Activated CD4-positive, alpha-beta memory T cell treated with anti-CD3 and anti-CD28 coated beads, Interleukin-2, amount 10 ng/mL, durations not matched to agents 7 days and 5 days (primary cell): ENCODE data around the gene TGFBR3. TPM values are rescaled to one million over a fixed set of nuclear protein-coding genes. Genes with fewer than 3 reads are reported as not detected.

Experiments used
- CTCF ChIA-PET: fragments of 350-600 bp; sonication (Branson Sonifier 250); formaldehyde crosslinking; loops from one replicate; lab custom pipeline; 2021; ENCODE audit warnings: antibody characterized with exemption, inconsistent platforms; lab: Charles Lee
- POLR2A ChIA-PET: fragments of 350-600 bp; sonication (Branson Sonifier 250); formaldehyde crosslinking; loops from one replicate; lab custom pipeline; 2021; ENCODE audit warnings: antibody characterized with exemption; lab: Charles Lee
- DNase-seq: peaks from one replicate; pipeline ENCODE4 v3.0.0-alpha.2; 2020
- H3K27ac Mint-ChIP-seq: one replicate; pipeline ENCODE4 v1.8.0; 2021; ENCODE audit warnings: mild to moderate bottlenecking, mixed read lengths
- H3K27me3 Mint-ChIP-seq: one replicate; pipeline ENCODE4 v1.8.0; 2021; ENCODE audit warnings: mixed read lengths
- H3K36me3 Mint-ChIP-seq: one replicate; pipeline ENCODE4 v1.8.0; 2021; ENCODE audit warnings: low read depth, mixed read lengths
- H3K4me1 Mint-ChIP-seq: one replicate; pipeline ENCODE4 v1.8.0; 2021; ENCODE audit warnings: mixed read lengths
- H3K4me3 Mint-ChIP-seq: one replicate; pipeline ENCODE4 v1.8.0; 2021; ENCODE audit warnings: mild to moderate bottlenecking, mixed read lengths
- H3K9me3 Mint-ChIP-seq: one replicate; pipeline ENCODE4 v1.8.0; 2021; ENCODE audit warnings: mixed read lengths
- total RNA-seq, 2 experiments: library from RNA; stranded (reverse); gene quantifications; one replicate each; pipeline ENCODE4 v1.2.3, GENCODE V29; 2021

Gene TGFBR3
- total RNA-seq, 2 experiments from 2014 or later, result 35.9 to 41.6 TPM

DNA sequence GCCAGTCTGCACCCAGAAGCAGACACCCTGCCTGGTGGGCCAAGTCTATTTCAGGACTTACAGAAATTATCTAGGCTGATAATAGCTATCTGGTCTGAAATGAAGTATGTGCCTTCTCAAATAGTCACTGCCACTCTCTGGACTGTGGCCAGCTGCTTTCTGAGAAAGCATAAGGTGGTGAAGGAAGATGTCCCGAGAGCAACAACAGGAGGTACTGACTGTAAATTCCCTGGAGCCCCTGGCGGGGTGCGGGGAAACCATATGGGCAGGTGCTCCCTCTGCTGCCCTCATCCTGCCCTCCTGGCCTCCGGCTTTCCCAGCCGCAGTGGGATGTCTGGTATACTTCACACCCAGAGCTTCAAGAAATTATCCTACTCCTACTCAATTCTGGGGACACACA, 86.8 kb downstream of the TGFBR3 start:
- Mint-ChIP-seq H3K27ac (no peak overlapping the region), H3K4me1 (peaks cover 53% of the 10 kb centered on the region), H3K36me3 (peaks cover 55% of the 10 kb centered on the region), H3K4me3 (no peak overlapping the region), H3K27me3 (peaks cover 2% of the 10 kb centered on the region), H3K9me3 (no peaks in the 10 kb centered on the region)
- ChIA-PET POLR2A (interaction anchor here (1.3 kb wide), 1 partner anchor 86 kb away, joined by 3 read pairs; the partner anchor contains the start of gene TGFBR3), CTCF (interaction anchor here (0.6 kb wide), 1 partner anchor 42 kb away, joined by 3 read pairs; no protein-coding TSS in a partner anchor)
- DNase-seq, result no peak

- peaks cover 49% of the 10 kb centered on the region for H3K4me1 Mint-ChIP-seq
- POLR2A ChIA-PET, result interaction anchor here (1.2 to 1.3 kb wide), 2 partner anchors 51 to 87 kb away, joined by 3 read pairs; partner anchors contain the start of gene TGFBR3
Measured at GRCh38 chr1:91798740-91799139, 87.2 kb downstream of the TGFBR3 start.

GRCh38 chr1:91798241-91798648, 87.7 kb downstream of the TGFBR3 start:
- POLR2A ChIA-PET, result interaction anchor here (1.2 to 1.3 kb wide), 2 partner anchors 50 to 87 kb away, joined by 3 read pairs; partner anchors contain the start of gene TGFBR3
- Mint-ChIP-seq H3K27ac (no peak overlapping the region), H3K4me3 (no peak overlapping the region), H3K4me1 (peaks cover 44% of the 10 kb centered on the region), H3K27me3 (peaks cover 2% of the 10 kb centered on the region), H3K36me3 (peaks cover 55% of the 10 kb centered on the region), H3K9me3 (no peaks in the 10 kb centered on the region)
- no peak for DNase-seq
- CTCF ChIA-PET, result no interaction called here

More at GRCh38 chr1:91798740-91799139, 87.2 kb downstream of the TGFBR3 start:
- no peak for DNase-seq
- CTCF ChIA-PET, result interaction anchor here (0.6 kb wide), 1 partner anchor 43 kb away, joined by 3 read pairs; no protein-coding TSS in a partner anchor
- H3K4me3 Mint-ChIP-seq, result no peak overlapping the region
- H3K27me3 Mint-ChIP-seq, result peaks cover 2% of the 10 kb centered on the region
- peaks cover 57% of the 10 kb centered on the region for H3K36me3 Mint-ChIP-seq
- no peak overlapping the region for H3K27ac Mint-ChIP-seq
- H3K9me3 Mint-ChIP-seq, result no peaks in the 10 kb centered on the region

DNA sequence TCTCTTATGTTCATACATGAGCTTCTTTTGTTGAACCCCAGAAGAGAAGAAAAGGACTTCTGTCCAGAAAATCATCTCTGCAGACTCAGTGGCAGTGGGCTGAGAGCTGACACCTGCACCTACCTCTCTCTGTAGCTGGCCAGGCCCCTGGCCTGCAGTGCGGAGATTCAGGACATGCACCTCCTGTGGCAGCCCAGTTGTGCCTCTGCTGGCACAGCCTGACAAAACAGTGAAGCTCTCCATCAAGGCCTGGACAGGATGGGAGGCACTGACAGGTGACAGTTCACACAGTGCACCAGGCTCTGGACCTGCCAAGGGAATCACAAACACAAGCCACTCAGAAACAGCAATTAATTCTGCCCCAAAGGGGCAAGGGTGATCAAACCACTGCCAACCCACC, 88.8 kb downstream of the TGFBR3 start:
- peaks cover 49% of the 10 kb centered on the region for H3K36me3 Mint-ChIP-seq
- no peaks in the 10 kb centered on the region for H3K9me3 Mint-ChIP-seq
- H3K27ac Mint-ChIP-seq, result no peak overlapping the region
- peaks cover 40% of the 10 kb centered on the region for H3K4me1 Mint-ChIP-seq
- ChIA-PET CTCF (no interaction called here), POLR2A (interaction anchor here (1.0 to 1.9 kb wide), 2 partner anchors 14 to 16 kb away, joined by 3 to 4 read pairs; no protein-coding TSS in a partner anchor)
- DNase-seq, result no peak
- H3K4me3 Mint-ChIP-seq, result no peak overlapping the region
- H3K27me3 Mint-ChIP-seq, result peaks cover 2% of the 10 kb centered on the region

- no peak for DNase-seq
- H3K36me3 Mint-ChIP-seq, result peaks cover 44% of the 10 kb centered on the region
- H3K4me1 Mint-ChIP-seq, result peaks cover 42% of the 10 kb centered on the region
- ChIA-PET CTCF (interaction anchor here (1.3 kb wide), 1 partner anchor 8 kb away, joined by 3 read pairs; no protein-coding TSS in a partner anchor), POLR2A (interaction anchor here (1.0 to 1.9 kb wide), 3 partner anchors 13 to 295 kb away, joined by 3 to 4 read pairs (median 4); no protein-coding TSS in a partner anchor)
- H3K27ac Mint-ChIP-seq, result no peak overlapping the region
- peaks cover 2% of the 10 kb centered on the region for H3K27me3 Mint-ChIP-seq
- H3K4me3 Mint-ChIP-seq, result no peak overlapping the region
- H3K9me3 Mint-ChIP-seq, result no peaks in the 10 kb centered on the region
Measured at GRCh38 chr1:91796390-91796654, 89.6 kb downstream of the TGFBR3 start.

DNA sequence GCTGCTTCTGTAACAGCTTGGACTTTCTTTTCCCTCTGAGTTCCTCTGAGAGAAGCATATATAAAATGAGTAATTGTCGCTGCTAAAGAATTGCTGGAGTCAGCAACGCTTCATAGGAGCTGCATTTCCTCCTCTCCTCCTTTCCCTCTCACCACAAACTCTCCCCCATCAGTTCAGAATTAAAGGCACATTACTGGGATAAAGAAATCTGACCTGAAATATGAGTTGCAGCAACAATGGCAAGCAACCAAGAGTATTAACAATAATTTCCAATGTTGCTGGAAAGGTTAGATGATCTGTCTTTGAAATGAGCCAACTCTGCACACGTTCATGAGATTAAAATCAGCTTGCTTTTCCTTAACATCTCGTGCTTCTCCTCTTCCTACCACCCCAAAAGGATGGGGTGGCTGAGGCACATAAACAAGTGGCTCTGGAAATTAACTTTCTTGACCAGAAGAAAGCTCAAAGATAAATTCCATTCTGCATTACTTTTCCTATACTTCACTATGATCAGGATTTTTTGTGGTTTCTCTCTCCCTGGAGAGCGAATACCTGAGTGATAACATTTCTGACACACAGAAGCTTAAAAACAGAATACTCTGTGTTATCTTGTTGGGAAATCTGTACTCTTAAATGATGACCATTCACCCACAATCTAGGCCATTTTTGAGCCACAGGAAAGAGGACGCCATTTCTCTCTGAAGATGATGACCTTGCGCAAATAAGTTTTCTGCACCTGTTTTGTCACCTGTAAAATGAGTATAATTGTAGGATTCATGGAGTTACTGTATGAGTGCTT, 90.2 kb downstream of the TGFBR3 start:
- no peak for DNase-seq
- no peak overlapping the region for H3K4me3 Mint-ChIP-seq
- peaks cover 45% of the 10 kb centered on the region for H3K4me1 Mint-ChIP-seq
- POLR2A ChIA-PET, result interaction anchor here (1.1 to 1.9 kb wide), 2 partner anchors 12 to 294 kb away, joined by 4 read pairs; no protein-coding TSS in a partner anchor
- peaks cover 2% of the 10 kb centered on the region for H3K27me3 Mint-ChIP-seq
- CTCF ChIA-PET, result interaction anchor here (1.3 kb wide), 1 partner anchor 8 kb away, joined by 3 read pairs; no protein-coding TSS in a partner anchor
- H3K36me3 Mint-ChIP-seq, result peaks cover 48% of the 10 kb centered on the region
- no peaks in the 10 kb centered on the region for H3K9me3 Mint-ChIP-seq
- H3K27ac Mint-ChIP-seq, result no peak overlapping the region

DNA sequence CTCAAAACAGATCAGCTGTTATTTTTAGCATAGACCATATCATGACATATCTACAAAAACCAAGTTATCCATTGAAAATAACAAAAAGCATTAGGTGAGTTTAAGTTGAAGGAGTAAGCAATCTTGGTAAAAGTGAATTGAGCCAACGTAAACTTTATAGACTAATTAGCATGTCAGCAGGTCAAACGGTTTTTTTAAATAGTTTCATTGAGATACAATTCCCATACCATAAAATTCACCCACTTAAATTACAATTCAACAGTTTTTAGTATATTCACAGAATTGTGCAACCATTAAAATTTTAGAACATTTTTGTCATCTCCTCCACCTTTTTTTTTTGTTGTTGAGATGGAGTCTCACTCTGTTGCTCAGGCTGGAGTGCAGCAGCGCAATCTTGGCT, 92.1 kb downstream of the TGFBR3 start:
- no peak for DNase-seq
- H3K27me3 Mint-ChIP-seq, result peaks cover 2% of the 10 kb centered on the region
- peaks cover 50% of the 10 kb centered on the region for H3K36me3 Mint-ChIP-seq
- H3K27ac Mint-ChIP-seq, result no peak overlapping the region
- H3K4me1 Mint-ChIP-seq, result peaks cover 38% of the 10 kb centered on the region
- H3K9me3 Mint-ChIP-seq, result no peaks in the 10 kb centered on the region
- CTCF ChIA-PET, result no interaction called here
- H3K4me3 Mint-ChIP-seq, result no peak overlapping the region
- POLR2A ChIA-PET, result interaction anchor here (1.3 kb wide), 1 partner anchor 11 kb away, joined by 3 read pairs; no protein-coding TSS in a partner anchor

- Mint-ChIP-seq H3K4me1 (peaks cover 32% of the 10 kb centered on the region), H3K4me3 (no peak overlapping the region), H3K27ac (no peak overlapping the region), H3K9me3 (no peaks in the 10 kb centered on the region), H3K36me3 (peaks cover 49% of the 10 kb centered on the region), H3K27me3 (no peaks in the 10 kb centered on the region)
- ChIA-PET CTCF (interaction anchor here (1.1 kb wide), 1 partner anchor 9 kb away, joined by 3 read pairs; no protein-coding TSS in a partner anchor), POLR2A (interaction anchor here (1.3 kb wide), 1 partner anchor 10 kb away, joined by 3 read pairs; no protein-coding TSS in a partner anchor)
- no peak for DNase-seq
Measured at GRCh38 chr1:91793189-91793588, 92.8 kb downstream of the TGFBR3 start.

DNA sequence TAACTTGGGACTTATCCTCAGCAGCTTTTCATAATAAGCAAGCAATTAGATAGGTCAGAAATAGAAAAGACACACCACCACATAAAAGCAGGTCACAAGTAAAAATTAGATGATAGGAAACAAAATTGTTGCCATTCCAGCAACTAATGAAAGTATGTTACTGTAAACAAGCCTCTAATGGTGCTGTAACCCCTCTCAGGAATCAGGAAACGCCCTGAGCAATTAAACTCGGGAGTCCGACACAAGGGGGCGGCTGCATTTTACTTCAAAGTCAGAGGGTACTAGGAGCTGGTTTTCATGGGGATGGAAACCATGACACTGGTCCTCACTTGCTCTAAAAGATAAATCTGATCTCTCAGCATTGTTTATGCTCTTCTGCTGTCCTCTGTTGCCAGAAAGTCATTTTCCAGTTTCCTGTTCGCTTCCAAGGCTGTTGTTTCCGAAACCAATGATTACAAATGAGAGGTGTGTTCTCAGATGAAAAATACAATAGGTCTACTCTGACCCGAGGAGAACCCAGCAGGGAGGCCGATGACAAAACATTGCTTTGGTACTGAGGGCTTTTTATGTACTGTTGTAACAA, 93.4 kb downstream of the TGFBR3 start:
- H3K9me3 Mint-ChIP-seq, result no peaks in the 10 kb centered on the region
- H3K4me3 Mint-ChIP-seq, result no peak overlapping the region
- H3K36me3 Mint-ChIP-seq, result peaks cover 54% of the 10 kb centered on the region
- no peak for DNase-seq
- ChIA-PET CTCF (interaction anchor here (0.8 to 1.1 kb wide), 3 partner anchors 9 to 280 kb away, joined by 3 read pairs; no protein-coding TSS in a partner anchor), POLR2A (interaction anchor here (1.3 kb wide), 1 partner anchor 10 kb away, joined by 3 read pairs; no protein-coding TSS in a partner anchor)
- peaks cover 32% of the 10 kb centered on the region for H3K4me1 Mint-ChIP-seq
- no peak overlapping the region for H3K27ac Mint-ChIP-seq
- H3K27me3 Mint-ChIP-seq, result no peaks in the 10 kb centered on the region

GRCh38 chr1:91791691-91792488, 94.1 kb downstream of the TGFBR3 start:
- H3K4me1 Mint-ChIP-seq, result peaks cover 32% of the 10 kb centered on the region
- ChIA-PET POLR2A (no interaction called here), CTCF (interaction anchor here (0.6 to 1.1 kb wide), 6 partner anchors 10 to 279 kb away, joined by 3 to 4 read pairs (median 3); no protein-coding TSS in a partner anchor)
- no peak overlapping the region for H3K4me3 Mint-ChIP-seq
- no peaks in the 10 kb centered on the region for H3K27me3 Mint-ChIP-seq
- DNase-seq, result no peak
- no peak overlapping the region for H3K27ac Mint-ChIP-seq
- H3K36me3 Mint-ChIP-seq, result peaks cover 49% of the 10 kb centered on the region
- no peaks in the 10 kb centered on the region for H3K9me3 Mint-ChIP-seq

DNA sequence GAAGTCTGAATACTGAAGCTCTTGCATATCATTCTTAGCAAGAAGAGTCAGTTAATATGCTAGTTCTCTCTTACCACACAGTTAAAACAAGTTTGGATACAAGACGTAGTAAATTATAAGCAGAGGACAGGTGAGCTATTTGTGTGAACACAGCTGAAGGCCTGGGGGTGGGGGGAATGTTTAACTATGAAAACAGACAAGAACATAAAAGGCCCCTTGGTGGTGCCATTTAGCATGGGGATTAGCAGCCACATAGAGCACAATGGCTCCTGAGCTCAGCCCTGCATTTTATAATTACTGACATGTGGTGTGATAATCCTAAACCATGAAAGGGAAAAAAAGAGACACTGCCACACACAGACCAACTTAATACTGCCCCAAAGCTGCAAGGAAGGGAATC, 94.8 kb downstream of the TGFBR3 start:
- Mint-ChIP-seq H3K9me3 (no peaks in the 10 kb centered on the region), H3K27me3 (no peaks in the 10 kb centered on the region)
- POLR2A ChIA-PET, result no interaction called here

GRCh38 chr1:91790392-91790791, 95.6 kb downstream of the TGFBR3 start:
- CTCF ChIA-PET, result interaction anchor here (1.1 kb wide), 1 partner anchor 12 kb away, joined by 4 read pairs; no protein-coding TSS in a partner anchor
- peaks cover 40% of the 10 kb centered on the region for H3K36me3 Mint-ChIP-seq
- H3K4me1 Mint-ChIP-seq, result peaks cover 25% of the 10 kb centered on the region
- H3K9me3 Mint-ChIP-seq, result no peaks in the 10 kb centered on the region
- no peak overlapping the region for H3K27ac Mint-ChIP-seq
- no peak for DNase-seq
- H3K27me3 Mint-ChIP-seq, result no peaks in the 10 kb centered on the region
- no peak overlapping the region for H3K4me3 Mint-ChIP-seq
- POLR2A ChIA-PET, result no interaction called here

More for the DNA sequence above, 94.8 kb downstream of the TGFBR3 start:
- DNase-seq, result no peak
- H3K36me3 Mint-ChIP-seq, result peaks cover 46% of the 10 kb centered on the region
- H3K4me1 Mint-ChIP-seq, result peaks cover 29% of the 10 kb centered on the region
- CTCF ChIA-PET, result interaction anchor here (0.6 to 1.1 kb wide), 2 partner anchors 11 to 27 kb away, joined by 4 read pairs; no protein-coding TSS in a partner anchor
- H3K27ac Mint-ChIP-seq, result no peak overlapping the region
- no peak overlapping the region for H3K4me3 Mint-ChIP-seq
